ENCODE measurements around the gene STT3B.

Gene STT3B

GRCh38 chr3:31573036-31573779 lies 40.5 kb downstream of the STT3B start:
- Histone ChIP-seq H3K36me3 (ENCODE audit: control insufficient read depth, insufficient read depth, low read length) (no peaks in the 10 kb centered on the region), H3K27me3 (replicated peaks; ENCODE audit: control insufficient read depth, insufficient read depth, low read length) (no peaks in the 10 kb centered on the region), H3K4me3 (replicated peaks; ENCODE audit: low read depth, low read length) (no peak overlapping the region)
- no peak for TF ChIP-seq CTCF (IDR thresholded peaks at IDR 0.05; ENCODE audit: insufficient read depth, low read length, poor library complexity, severe bottlenecking)
- no peak for DNase-seq (ENCODE audit: extremely low read depth, insufficient read length)

- no peak for TF ChIP-seq CTCF (IDR thresholded peaks at IDR 0.05; ENCODE audit: insufficient read depth, low read length, poor library complexity, severe bottlenecking)
- H3K4me3 ChIP-seq (replicated peaks; ENCODE audit: low read depth, low read length), result no peak overlapping the region
- no peaks in the 10 kb centered on the region for H3K27me3 ChIP-seq (replicated peaks; ENCODE audit: control insufficient read depth, insufficient read depth, low read length)
- DNase-seq (ENCODE audit: extremely low read depth, insufficient read length), result no peak
- H3K36me3 ChIP-seq (ENCODE audit: control insufficient read depth, insufficient read depth, low read length), result 0 out of 2 replicates have a peak, but pooled peaks cover 2% of the 10 kb centered on the region
These were observed 42.7 kb downstream of the STT3B start for GRCh38 chr3:31575448-31575847.

- no peak overlapping the region for H3K4me3 ChIP-seq (replicated peaks; ENCODE audit: low read depth, low read length)
- 0 out of 2 replicates have a peak, but pooled peaks cover 2% of the 10 kb centered on the region for H3K36me3 ChIP-seq (ENCODE audit: control insufficient read depth, insufficient read depth, low read length)
- no peak for DNase-seq (ENCODE audit: extremely low read depth, insufficient read length)
- H3K27me3 ChIP-seq (replicated peaks; ENCODE audit: control insufficient read depth, insufficient read depth, low read length), result no peaks in the 10 kb centered on the region
- no peak for TF ChIP-seq CTCF (IDR thresholded peaks at IDR 0.05; ENCODE audit: insufficient read depth, low read length, poor library complexity, severe bottlenecking)
These were observed 43.8 kb downstream of the STT3B start for GRCh38 chr3:31576521-31576920.

GRCh38 chr3:31577232-31577631 lies 44.5 kb downstream of the STT3B start:
- no peak for DNase-seq (ENCODE audit: extremely low read depth, insufficient read length)
- Histone ChIP-seq H3K36me3 (ENCODE audit: control insufficient read depth, insufficient read depth, low read length) (0 out of 2 replicates have a peak, but pooled peaks cover 2% of the 10 kb centered on the region), H3K27me3 (replicated peaks; ENCODE audit: control insufficient read depth, insufficient read depth, low read length) (no peaks in the 10 kb centered on the region), H3K4me3 (replicated peaks; ENCODE audit: low read depth, low read length) (no peak overlapping the region)
- no peak for TF ChIP-seq CTCF (IDR thresholded peaks at IDR 0.05; ENCODE audit: insufficient read depth, low read length, poor library complexity, severe bottlenecking)

- Histone ChIP-seq H3K36me3 (ENCODE audit: control insufficient read depth, insufficient read depth, low read length) (0 out of 2 replicates have a peak, but pooled peaks cover 2% of the 10 kb centered on the region), H3K27me3 (replicated peaks; ENCODE audit: control insufficient read depth, insufficient read depth, low read length) (no peaks in the 10 kb centered on the region), H3K4me3 (replicated peaks; ENCODE audit: low read depth, low read length) (no peak overlapping the region)
- DNase-seq (ENCODE audit: extremely low read depth, insufficient read length), result no peak
- TF ChIP-seq CTCF (IDR thresholded peaks at IDR 0.05; ENCODE audit: insufficient read depth, low read length, poor library complexity, severe bottlenecking), result no peak
These were observed 47.1 kb downstream of the STT3B start for GRCh38 chr3:31579828-31580227.

All from GM06990 (cell line).